ENCODE results near the gene HS3ST2.

DNA sequence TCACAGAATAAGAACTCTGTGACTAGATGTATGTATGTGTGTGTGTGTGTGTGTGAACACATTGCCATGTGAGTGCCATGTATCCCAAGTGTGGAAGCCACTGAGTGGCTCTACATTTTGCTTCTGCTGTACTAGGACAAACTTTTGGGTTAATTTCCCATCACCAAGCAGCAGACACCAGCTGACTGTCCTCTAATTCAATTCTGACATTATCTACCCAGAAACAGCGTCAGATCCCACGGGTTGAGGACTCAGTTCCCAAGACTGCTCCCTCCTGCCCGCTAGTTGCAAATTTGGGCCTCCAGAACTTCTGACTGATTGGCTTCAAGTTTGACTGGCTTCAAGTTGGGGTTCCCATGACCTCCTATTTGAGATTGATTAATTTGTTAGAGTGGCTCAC, 29.2 kb downstream of the HS3ST2 start:
- TF ChIP-seq POLR2A (IDR thresholded peaks at IDR 0.05): no peak
- TF ChIP-seq, protein P1, sequence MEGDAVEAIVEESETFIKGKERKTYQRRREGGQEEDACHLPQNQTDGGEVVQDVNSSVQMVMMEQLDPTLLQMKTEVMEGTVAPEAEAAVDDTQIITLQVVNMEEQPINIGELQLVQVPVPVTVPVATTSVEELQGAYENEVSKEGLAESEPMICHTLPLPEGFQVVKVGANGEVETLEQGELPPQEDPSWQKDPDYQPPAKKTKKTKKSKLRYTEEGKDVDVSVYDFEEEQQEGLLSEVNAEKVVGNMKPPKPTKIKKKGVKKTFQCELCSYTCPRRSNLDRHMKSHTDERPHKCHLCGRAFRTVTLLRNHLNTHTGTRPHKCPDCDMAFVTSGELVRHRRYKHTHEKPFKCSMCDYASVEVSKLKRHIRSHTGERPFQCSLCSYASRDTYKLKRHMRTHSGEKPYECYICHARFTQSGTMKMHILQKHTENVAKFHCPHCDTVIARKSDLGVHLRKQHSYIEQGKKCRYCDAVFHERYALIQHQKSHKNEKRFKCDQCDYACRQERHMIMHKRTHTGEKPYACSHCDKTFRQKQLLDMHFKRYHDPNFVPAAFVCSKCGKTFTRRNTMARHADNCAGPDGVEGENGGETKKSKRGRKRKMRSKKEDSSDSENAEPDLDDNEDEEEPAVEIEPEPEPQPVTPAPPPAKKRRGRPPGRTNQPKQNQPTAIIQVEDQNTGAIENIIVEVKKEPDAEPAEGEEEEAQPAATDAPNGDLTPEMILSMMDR (IDR thresholded peaks at IDR 0.05): no peak
- no peak for TF ChIP-seq POLR2AphosphoS5 (IDR thresholded peaks at IDR 0.05; ENCODE audit: insufficient read depth in 1 of 2, low read depth in 1 of 2)

Data from vagina (tissue), 2 donors.